ENCODE data around the gene EPB42.

GRCh38 chr15:43260011-43260615 lies 39.3 kb upstream of the EPB42 start:
- TF ChIP-seq CTCF (IDR thresholded peaks at IDR 0.05) (no peak), POLR2A (IDR thresholded peaks at IDR 0.05) (no peak), EP300 (IDR thresholded peaks at IDR 0.05) (no peak)
